GM23248 (cell line): ENCODE data around the gene MINDY3.

Experiments used
- EZH2 ChIP-seq: fragments of 200-600 bp; sonication (generic); IDR thresholded peaks from 2 replicates; pipeline ENCODE4 v1.6.1; 2018; ENCODE audit warnings: antibody characterized with exemption, mild to moderate bottlenecking; ENCODE audit not compliant: insufficient read depth, poor library complexity, severe bottlenecking
- EZH2phosphoT487 ChIP-seq: fragments of 200-600 bp; sonication (generic); IDR thresholded peaks from 2 replicates; pipeline ENCODE4 v1.6.1; 2018; ENCODE audit warnings: antibody characterized with exemption, moderate library complexity, mild to moderate bottlenecking, low read depth; ENCODE audit not compliant: insufficient read depth

- TF ChIP-seq EZH2 (no peak), EZH2phosphoT487 (no peak)
Measured at GRCh38 chr10:15739254-15739970, 120.9 kb downstream of the MINDY3 start.
